ENCODE results near the gene KBTBD6.
"Not testable (repeated sequence)": the region's sequence is repeated elsewhere in the genome, so short reads cannot be mapped to it uniquely, and the experiment has no call there.

The KBTBD6 gene

DNA sequence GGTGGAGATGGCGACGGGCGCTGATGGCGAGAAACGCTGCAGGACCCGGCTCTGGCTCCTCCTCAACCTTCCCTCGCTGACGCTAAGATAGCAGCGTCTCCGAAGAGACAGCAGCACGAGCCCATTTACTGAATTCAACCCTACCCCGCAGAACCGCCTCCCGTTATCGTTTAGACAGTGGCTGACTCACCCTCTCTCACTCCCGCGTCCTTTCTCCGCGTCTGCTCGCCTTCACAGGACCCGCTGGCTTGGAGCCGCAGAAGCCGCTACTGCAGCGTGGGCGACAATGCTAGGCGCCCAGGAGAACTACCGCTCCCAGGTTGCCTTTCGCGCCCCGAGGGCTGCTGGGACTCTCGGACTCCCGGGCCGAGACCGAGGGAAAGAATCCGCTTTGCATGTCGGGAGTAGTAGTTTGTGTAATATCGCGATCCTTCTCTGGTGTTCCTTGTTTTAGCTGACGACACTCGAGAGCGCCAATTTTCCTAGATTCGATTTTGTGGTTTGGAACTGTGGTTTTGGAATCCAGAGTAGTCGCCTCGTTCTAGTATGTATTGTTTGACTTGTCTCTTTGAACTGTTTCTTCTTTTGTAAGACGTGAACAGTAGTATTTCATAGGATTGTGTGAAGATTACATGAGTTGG is at the start of gene KBTBD6:
TSS of gene KBTBD6 (minus strand) at position 291 of the 641 bp plus-strand sequence. CDS start 291 bp downstream, outside the sequence.
- DNase-seq (ENCODE audit: low spot score), result peak; percentile 99

DNA sequence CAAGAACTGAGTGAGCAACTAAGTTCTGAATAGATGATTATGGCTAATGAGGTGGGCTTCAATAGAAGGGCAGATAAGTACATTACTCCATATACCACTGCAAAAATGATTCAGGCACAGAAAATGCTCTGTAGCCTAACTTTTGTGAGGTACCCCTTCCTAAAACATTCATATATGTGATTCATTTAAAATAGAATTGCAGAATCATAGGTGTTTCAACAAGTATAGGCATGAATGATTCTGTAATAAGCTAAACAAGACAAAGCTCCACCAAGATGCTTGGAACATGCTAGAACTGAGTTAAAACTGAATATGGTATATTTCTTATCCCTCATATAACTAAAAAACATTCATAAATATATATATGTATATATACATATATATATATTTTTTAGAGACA is 49.6 kb upstream of the KBTBD6 start:
- DNase-seq (ENCODE audit: low spot score), result no peak

DNA sequence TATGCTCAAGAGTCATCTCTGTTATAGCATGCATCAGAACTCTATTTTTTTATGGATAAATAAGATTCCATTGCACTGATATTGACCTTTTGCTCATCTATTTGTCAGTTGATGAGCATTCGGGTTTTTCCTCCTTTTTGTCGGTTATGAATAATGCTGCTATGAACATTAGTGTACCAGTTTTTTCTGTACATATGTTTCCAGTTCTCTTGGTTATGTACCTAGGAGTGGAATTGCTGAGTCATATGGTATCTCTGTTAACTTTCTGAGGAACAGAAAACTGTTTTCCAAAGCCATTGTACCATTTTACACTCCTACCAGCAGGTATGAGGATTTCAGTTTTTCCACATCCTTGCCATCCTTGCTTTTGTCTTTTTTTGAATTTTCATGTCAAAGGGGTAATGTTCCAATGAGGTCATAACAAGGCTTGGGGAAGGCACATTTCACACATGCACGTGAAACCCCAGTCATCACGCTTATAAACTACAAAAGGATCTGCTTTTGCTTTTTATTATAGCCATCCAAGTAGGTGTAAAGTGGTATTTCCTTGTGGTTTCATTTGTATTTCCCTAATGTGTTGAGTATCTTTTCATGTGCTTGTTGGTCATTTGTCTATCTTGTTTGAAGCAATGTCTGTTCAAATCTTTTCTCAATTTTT is 47.1 kb upstream of the KBTBD6 start:
- DNase-seq (ENCODE audit: low spot score), result no peak

DNA sequence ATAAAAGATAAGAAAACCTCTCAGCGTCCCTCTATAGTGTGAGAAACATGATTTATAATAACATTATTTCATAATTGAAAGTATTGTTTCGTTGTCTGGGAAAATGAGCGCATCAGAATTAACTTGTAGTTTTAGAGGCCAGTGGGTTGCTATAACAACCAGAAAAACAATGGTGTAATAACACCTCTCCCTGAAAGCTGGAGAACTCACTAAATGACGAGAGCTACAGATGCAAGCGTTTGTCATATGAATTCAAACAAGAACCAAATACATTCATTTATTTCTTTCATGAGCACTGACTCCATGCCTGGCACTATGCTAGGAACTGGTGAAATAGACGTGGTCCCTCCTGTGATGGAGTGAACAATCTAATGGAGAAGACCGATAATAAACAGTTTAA is 45.4 kb upstream of the KBTBD6 start:
- DNase-seq (ENCODE audit: low spot score), result no peak

- no peak for DNase-seq (ENCODE audit: low spot score)
Observed at GRCh38 chr13:41177616-41178015, 45.0 kb upstream of the KBTBD6 start.

DNA sequence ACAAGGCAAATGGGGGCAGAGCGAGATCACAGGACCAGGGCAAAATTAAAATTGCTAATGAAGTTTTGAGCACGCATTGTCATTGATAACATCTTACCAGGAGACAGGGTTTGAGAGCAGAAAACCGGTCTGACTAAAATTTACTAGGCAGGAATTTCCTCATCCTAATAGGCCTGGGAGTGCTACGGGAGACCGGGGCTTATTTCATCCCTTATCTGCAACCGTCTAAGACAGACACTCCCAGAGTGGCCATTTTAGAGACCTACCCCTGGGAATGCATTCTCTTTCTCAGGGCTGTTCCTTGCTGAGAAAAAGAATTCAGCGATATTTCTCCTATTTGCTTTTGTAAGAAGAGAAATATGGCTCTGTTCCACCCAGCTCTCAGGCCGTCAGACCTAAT is 43.0 kb upstream of the KBTBD6 start:
- DNase-seq (ENCODE audit: low spot score), result not testable (repeated sequence)

DNA sequence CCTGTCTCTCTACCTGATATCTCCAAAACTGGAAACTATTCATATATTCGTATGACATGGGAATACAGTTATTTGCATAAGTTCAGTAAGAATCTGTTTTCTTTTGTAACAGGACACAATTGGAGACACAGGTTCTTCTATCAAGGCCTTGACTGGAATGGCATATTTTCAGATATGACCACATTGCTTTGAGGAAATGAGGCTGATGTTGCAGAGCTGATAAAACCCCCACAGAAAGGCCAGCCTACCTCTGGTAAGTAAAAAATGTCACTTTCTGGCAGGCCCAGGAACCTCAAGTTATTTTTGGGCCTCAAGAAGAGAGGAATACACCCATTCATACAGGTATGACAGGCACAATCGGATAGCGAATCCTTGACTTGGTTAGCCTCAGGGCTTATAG is 29.5 kb upstream of the KBTBD6 start:
- DNase-seq (ENCODE audit: low spot score), result no peak

GRCh38 chr13:41159174-41159573 is 26.6 kb upstream of the KBTBD6 start:
- no peak for DNase-seq (ENCODE audit: low spot score)

GRCh38 chr13:41157048-41157717 is 24.6 kb upstream of the KBTBD6 start:
- no peak for DNase-seq (ENCODE audit: low spot score)

DNA sequence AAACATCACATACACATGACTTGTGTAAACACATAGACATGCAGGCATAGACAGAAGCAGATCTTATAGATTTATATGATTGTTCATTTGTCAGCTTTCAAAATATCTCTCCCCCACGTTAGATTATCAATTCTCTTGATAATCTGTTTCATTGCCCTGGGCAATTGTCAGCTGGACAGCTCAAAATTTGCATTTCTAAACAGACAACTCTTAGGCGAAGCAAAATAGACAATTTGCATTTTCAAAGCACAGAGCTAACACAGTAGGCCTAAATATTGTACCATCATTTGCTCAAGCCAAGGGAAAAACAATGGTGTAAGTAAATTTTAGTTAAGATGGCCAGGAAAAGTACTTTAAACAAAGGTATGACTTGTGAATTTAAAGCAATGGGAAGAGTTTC is 24.0 kb upstream of the KBTBD6 start:
- DNase-seq (ENCODE audit: low spot score), result no peak

DNA sequence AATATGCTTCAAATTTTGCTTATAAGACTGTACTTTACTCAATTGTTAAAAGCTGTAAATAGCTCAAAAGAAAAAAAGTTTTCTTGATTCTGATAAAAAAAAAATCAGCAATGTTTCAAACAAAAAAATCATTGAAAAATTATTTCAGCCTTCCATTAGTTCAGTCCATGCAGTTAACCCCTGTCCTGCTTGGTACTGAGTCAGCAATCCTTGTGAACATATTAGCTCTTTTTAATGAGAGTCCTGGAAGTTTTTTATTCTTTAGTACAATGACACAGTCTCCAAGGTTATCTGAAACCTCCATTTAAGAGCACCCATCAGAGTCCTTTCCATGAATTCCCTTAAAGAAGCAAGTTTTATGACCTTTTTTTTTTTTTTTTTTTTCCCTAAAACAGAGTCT is 21.4 kb upstream of the KBTBD6 start:
- no peak for DNase-seq (ENCODE audit: low spot score)

- DNase-seq (ENCODE audit: low spot score), result no peak
Observed at GRCh38 chr13:41152005-41152404, 19.4 kb upstream of the KBTBD6 start.

DNA sequence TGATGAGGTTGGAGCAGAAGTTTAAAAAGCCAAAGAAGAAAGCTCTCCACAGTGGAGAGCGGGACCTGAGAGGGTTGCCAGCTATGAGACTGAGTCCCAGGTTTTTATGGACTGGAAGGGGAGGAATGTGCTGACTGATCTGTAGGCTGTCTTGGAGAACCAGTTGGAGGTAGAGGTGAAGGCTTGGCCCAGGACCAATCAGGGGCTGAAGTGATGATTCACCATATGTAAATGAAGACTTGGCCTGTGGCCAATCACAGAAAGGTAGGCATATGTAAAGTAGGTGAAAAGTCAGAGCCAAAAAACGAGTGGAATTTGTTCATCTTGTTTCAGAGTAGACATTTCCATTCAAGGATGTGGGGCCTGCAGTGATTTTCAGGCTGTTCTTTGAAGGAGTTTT is 17.5 kb upstream of the KBTBD6 start:
- DNase-seq (ENCODE audit: low spot score), result peak; percentile 49

DNA sequence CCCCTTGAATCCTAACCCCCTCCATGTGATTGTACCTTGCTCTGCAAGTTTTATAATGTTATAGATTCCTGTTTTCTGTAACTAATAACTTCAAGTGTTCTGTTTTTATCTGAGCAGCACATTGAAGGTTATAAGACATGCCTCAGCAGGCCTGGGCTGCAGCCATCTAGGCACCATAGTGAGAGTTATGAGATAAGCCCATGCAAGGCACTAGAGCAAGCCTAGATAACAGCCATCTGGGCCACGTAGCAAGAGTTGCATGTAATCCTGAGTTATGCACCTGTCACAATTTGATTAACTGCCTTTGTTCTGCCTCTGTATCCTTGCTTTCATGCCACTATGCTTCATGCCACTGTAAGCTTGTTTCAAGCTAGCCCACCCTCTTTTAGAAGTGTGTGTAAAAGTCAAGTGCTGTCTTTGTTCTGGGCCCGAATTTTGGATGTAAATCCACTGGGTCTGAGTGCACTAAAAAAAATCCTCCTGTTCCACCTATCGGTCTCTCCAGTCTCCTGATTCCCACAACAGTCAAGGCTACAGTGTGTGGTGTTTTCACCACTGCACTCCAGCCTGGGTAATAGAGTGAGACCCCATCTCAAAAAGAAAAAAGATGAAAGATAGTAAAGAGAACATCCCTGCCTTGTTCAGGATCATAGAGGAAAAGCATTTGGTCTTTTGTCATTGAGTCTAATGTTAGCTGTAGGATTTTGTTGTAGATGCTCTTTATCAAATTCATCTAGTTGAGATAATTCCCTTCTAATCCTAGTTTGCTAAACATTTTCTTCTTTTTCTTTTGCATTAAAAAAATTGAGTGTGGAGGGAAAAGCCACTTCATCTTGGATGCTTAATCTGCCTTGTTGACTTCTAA is 16.0 kb upstream of the KBTBD6 start:
- DNase-seq (ENCODE audit: low spot score), result no peak

- DNase-seq (ENCODE audit: low spot score), result no peak
Observed at GRCh38 chr13:41145136-41145908, 12.7 kb upstream of the KBTBD6 start.

DNA sequence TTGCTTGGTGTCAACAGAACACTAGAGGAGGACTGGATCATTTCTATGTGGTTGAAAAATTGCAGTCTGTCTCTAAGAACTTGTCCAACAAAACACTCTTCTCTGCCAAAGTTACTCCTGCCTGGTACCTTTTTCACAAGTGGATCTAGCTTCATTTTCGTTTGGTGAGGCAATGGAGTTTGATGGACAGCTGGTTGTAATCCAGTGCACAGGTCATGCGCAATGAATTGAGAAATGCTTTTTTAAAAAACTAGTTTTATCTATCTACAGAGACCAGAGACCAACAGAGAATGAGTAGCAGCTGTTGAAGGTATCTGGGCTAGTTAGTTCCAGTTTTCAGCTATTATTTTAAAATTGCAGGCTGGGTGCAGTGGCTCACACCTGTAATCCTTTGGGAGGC is 12.0 kb upstream of the KBTBD6 start:
- no peak for DNase-seq (ENCODE audit: low spot score)

DNA sequence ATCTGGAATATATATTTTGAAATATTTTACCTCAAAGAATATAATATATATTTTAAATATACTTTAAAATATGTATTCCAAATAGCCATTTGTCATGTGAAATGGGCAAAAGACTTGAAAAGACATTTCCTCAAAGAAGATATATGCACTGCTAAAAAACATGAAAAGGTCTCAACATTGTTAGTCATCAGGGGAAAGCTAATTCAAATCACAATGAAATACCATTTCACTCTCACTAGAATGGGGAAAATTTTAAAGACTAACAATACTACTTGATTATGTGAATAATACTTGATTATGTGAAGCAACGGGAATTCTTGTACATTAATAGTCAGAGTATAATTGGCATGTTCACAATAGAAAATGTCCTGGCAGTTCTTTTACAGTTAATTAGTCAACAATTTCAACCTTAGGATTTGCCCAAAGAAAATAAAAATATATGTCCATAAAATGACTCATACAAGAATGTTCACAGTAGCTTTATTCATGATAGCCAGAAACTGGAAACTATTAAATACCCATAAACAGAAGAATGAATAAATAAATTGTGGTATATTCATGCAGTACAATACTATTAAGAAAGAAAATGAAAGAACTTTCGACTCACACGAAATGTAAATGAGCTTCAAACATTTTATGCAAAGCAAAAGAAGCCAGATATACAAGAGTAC is 6.8 kb upstream of the KBTBD6 start:
- DNase-seq (ENCODE audit: low spot score), result peak; percentile 27

GRCh38 chr13:41137951-41138350 is 5.3 kb upstream of the KBTBD6 start:
- peak; percentile 87 for DNase-seq (ENCODE audit: low spot score)

GRCh38 chr13:41137241-41137640 is 4.6 kb upstream of the KBTBD6 start:
- DNase-seq (ENCODE audit: low spot score), result peak; percentile 86

DNA sequence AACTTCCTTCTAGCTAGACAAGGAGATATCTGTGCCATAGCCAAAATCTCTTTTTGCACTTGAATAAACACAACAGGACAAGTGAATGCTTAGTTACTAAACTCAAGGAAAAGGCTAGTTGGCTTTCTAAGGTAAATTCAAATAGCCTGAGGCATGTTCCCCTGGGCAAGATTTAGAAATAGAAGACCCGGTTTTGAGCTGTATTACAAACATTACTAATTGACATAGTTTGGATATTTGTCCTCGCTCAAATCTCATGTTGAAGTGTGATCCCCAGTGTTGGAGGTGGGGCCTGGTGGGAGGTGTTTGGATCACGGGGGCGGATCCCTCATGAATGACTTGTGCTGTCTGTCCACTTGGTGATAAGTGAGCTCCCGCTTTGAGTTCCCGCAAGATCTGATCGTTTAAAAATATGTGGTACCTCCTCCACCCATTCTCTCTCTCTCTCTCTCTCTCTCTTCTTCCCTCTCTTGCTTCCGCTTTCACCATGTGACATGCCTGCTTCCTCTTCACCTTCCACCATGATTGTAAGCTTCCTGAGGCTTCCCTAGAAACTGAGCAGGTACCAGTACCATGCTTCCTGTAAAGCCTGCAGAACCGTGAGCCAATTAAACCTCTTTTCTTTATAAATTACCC is 3.9 kb upstream of the KBTBD6 start:
- no peak for DNase-seq (ENCODE audit: low spot score)

- peak; percentile 41 for DNase-seq (ENCODE audit: low spot score)
Observed at GRCh38 chr13:41133951-41134350, 1.3 kb upstream of the KBTBD6 start.
